NOMO-1 treated with dmso at 0.1 percent for 144 hours (cell line): ENCODE results near the gene C5orf52.
"Not testable (repeated sequence)": the region's sequence is repeated elsewhere in the genome, so short reads cannot be mapped to it uniquely, and the experiment has no call there.

Source experiments
- DNase-seq: peaks from one replicate; lab custom pipeline; 2025; ENCODE audit not compliant: unreplicated experiment; lab: John Stamatoyannopoulos, UW

Gene C5orf52

GRCh38 chr5:157721159-157721558, 49.8 kb downstream of the C5orf52 start:
- DNase-seq: no peak

GRCh38 chr5:157722895-157723294, 51.6 kb downstream of the C5orf52 start:
- not testable (repeated sequence) for DNase-seq

DNA sequence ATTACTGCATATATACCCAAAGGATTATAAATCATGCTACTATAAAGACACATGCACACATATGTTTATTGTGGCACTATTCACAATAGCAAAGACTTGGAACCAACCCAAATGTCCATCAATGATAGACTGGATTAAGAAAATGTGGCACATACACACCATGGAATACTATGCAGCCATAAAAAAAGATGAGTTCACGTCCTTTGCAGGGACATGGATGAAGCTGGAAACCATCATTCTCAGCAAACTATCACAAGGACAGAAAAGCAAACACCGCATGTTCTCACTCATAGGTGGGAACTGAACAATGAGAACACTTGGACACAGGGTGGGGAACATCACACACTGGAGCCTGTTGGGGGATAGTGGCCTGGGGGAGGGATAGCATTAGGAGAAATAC, 55.3 kb downstream of the C5orf52 start:
- not testable (repeated sequence) for DNase-seq

DNA sequence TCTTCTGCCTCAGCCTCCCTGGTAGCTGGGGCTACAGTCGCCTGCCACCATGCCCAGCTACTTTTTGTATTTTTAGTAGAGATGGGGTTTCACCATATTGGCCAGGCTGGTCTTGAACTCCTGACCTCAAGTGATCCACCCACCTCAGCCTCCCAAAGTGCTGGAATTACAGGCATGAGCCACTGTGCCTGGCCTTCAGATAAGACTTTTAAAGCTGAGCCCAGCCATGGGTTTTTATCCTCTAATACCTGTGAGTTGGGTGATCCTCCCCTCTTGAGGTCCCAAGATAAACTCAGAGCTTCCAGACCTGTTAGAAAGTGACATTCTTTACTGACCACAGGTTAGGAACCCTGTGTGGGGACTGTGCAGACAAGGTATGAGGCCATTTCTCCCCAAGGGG, 56.5 kb downstream of the C5orf52 start:
- DNase-seq: not testable (repeated sequence)
